K562 (cell line): Measurements from ENCODE around the gene CD52. TPM values are rescaled to one million over a fixed set of nuclear protein-coding genes. Genes with fewer than 3 reads are reported as not detected.

ENCODE experiments used
- ATAC-seq: fragments of 200-7000 bp; cut with Tn5 transposase; 3 replicates; pipeline ENCODE4 v1.9.1; 2020; ENCODE audit warnings: moderate library complexity
- BruUV-seq: library from RNA; stranded (reverse); fragments of 400-500 nt; replicated peaks from 2 replicates; lab custom pipeline; 2021; lab: Mats Ljungman, UMichigan
- CTCF ChIA-PET: fragments of 300-600 bp; formaldehyde crosslinking; extraction: SDS; loops from one replicate; lab custom pipeline; 2021; ENCODE audit warnings: low intra/inter-chr PET ratio; lab: Yijun Ruan, JAX
- POLR2A ChIA-PET: fragments of 300-600, 350-650 bp; sonication (Branson Sonifier 250); formaldehyde crosslinking; extraction: SDS; loops from one replicate; lab custom pipeline; 2021; ENCODE audit warnings: antibody characterized with exemption, inconsistent platforms; lab: Yijun Ruan, JAX
- DNase-seq, 4 experiments: peaks; one replicate each; pipeline versions ENCODE4 v3.0.0 to v3.0.0-alpha.2; 2011 to 2018; ENCODE audit warnings: low spot score in 3 of 4, mixed read lengths in 3 of 4; ENCODE audit errors: extremely low read depth in 1 of 4
- FAIRE-seq: peaks from 2 replicates; lab custom pipeline; 2011; peaks lifted over from hg19 to GRCh38; lab: Jason Lieb, UNC
- H2AFZ ChIP-seq: 2 replicates; pipeline ENCODE4 v1.6.0; 2011; ENCODE audit warnings: low read depth, low read length, control low read depth, inconsistent platforms
- H3K27ac ChIP-seq: fragments of 200-600 bp; 3 replicates; pipeline ENCODE4 v1.8.0; 2011; ENCODE audit warnings: low read depth, mild to moderate bottlenecking, control low read depth, inconsistent platforms, low read length, moderate library complexity, mixed read lengths; ENCODE audit errors: extremely low read depth
- H3K27me3 ChIP-seq, 2 experiments: fragments of 300-600 bp in 1 of 2; 2 replicates in 1 of 2; 3 replicates in 1 of 2; pipeline versions ENCODE4 v1.6.0 to v1.8.0; 2011; ENCODE audit warnings: inconsistent platforms in 2 of 2, low read length in 2 of 2, mild to moderate bottlenecking in 1 of 2, mixed read lengths in 1 of 2, moderate library complexity in 1 of 2; ENCODE audit not compliant: control insufficient read depth in 2 of 2, insufficient read depth in 2 of 2
- H3K36me3 ChIP-seq: fragments of 300-600 bp; 3 replicates; pipeline ENCODE4 v1.8.0; 2011; ENCODE audit warnings: mild to moderate bottlenecking, low read length, inconsistent platforms; ENCODE audit not compliant: control insufficient read depth, insufficient read depth
- H3K4me1 ChIP-seq, 2 experiments: fragments of 200-600 bp in 1 of 2; replicated peaks in 1 of 2; 2 replicates in 1 of 2; 3 replicates in 1 of 2; pipeline versions ENCODE4 v1.5.1 to v1.8.0; 2011; ENCODE audit warnings: inconsistent platforms in 2 of 2, low read length in 2 of 2, mild to moderate bottlenecking in 1 of 2, mixed read lengths in 1 of 2, moderate library complexity in 1 of 2; ENCODE audit not compliant: control insufficient read depth in 2 of 2, insufficient read depth in 2 of 2
- H3K4me2 ChIP-seq: 2 replicates; pipeline ENCODE4 v1.6.1; 2011; ENCODE audit warnings: low read length, control low read depth, inconsistent platforms, mixed read lengths; ENCODE audit not compliant: insufficient read depth
- H3K4me3 ChIP-seq: fragments of 200-600 bp; sonication (generic), shearing (Covaris generic); 2 replicates; pipeline ENCODE4 v1.5.1; 2016; ENCODE audit warnings: control low read depth, inconsistent platforms
- H3K79me2 ChIP-seq: fragments of 200-600 bp; 3 replicates; pipeline ENCODE4 v1.8.0; 2011; ENCODE audit warnings: low read length, inconsistent platforms; ENCODE audit not compliant: control insufficient read depth, insufficient read depth
- H3K9ac ChIP-seq, 2 experiments: 2 replicates each; pipeline versions ENCODE4 v1.6.0 to v1.6.1; 2011; ENCODE audit warnings: low read depth in 2 of 2, low read length in 2 of 2, control low read depth in 1 of 2, inconsistent platforms in 1 of 2, mild to moderate bottlenecking in 1 of 2, mixed read lengths in 1 of 2; ENCODE audit not compliant: insufficient read depth in 1 of 2
- H3K9me1 ChIP-seq: one replicate; pipeline ENCODE4 v1.6.0; 2011; ENCODE audit warnings: inconsistent platforms, mild to moderate bottlenecking, low read length, moderate library complexity; ENCODE audit not compliant: control insufficient read depth, insufficient read depth
- H3K9me3 ChIP-seq: replicated peaks from 2 replicates; pipeline ENCODE4 v1.5.1; 2011; ENCODE audit warnings: low read depth, low read length, inconsistent platforms; ENCODE audit not compliant: control insufficient read depth, insufficient read depth
- H4K20me1 ChIP-seq: replicated peaks from 2 replicates; pipeline ENCODE4 v1.6.1; 2011; ENCODE audit warnings: low read length, inconsistent platforms, mixed read lengths; ENCODE audit not compliant: control insufficient read depth, insufficient read depth
- BCOR ChIP-seq: fragments of 450-650 bp; IDR thresholded peaks from 2 replicates; pipeline ENCODE4 v1.6.1; 2016
- CTBP1 ChIP-seq: fragments of 450-650 bp; IDR thresholded peaks from 2 replicates; pipeline ENCODE4 v1.6.1; 2016; ENCODE audit warnings: borderline replicate concordance
- PML ChIP-seq: IDR thresholded peaks from 2 replicates; pipeline ENCODE4 v1.6.1; 2012; ENCODE audit warnings: low read length, inconsistent platforms
- RBBP5 ChIP-seq: fragments of 200-600 bp; sonication (generic); IDR thresholded peaks from 2 replicates; pipeline ENCODE4 v1.6.1; 2012; ENCODE audit warnings: borderline replicate concordance, mild to moderate bottlenecking, low read length, control low read depth, inconsistent platforms; ENCODE audit not compliant: insufficient read depth, poor library complexity, severe bottlenecking
- SIN3A ChIP-seq, 2 experiments: fragments of 150-350 bp in 1 of 2; IDR thresholded peaks; 2 replicates each; pipeline ENCODE4 v1.6.1; 2011 to 2016; ENCODE audit warnings: borderline replicate concordance in 2 of 2, low read depth in 2 of 2, low read length in 2 of 2, mild to moderate bottlenecking in 2 of 2, moderate library complexity in 2 of 2; ENCODE audit not compliant: control insufficient read depth in 1 of 2
- U2AF1 ChIP-seq: fragments of 200-400 bp; formaldehyde crosslinking; optimal IDR thresholded peaks from 2 replicates; pipeline ENCODE3; 2017; ENCODE audit warnings: mild to moderate bottlenecking, low read depth, low read length, moderate library complexity
- ZNF175 ChIP-seq: fragments of 200-800 bp; sonication (Bioruptor generic); IDR thresholded peaks from 2 replicates; pipeline ENCODE4 v1.6.1; 2016; ENCODE audit warnings: low read depth, mild to moderate bottlenecking, missing genetic modification characterization, missing compliant biosample characterization
- WGBS: fragments of 100-300 bp; shearing (Covaris generic); methylation state at CpG from one replicate; pipeline ENCODE4 v1.1.6; 2016; ENCODE audit warnings: low coverage, mixed read lengths; ENCODE audit not compliant: insufficient coverage; ENCODE audit errors: missing lambda C conversion rate; 5-methylcytosine and 5-hydroxymethylcytosine counted together
- in situ Hi-C: fragments of 300-500 bp; cut with MboI; formaldehyde crosslinking; loops from 4 replicates; pipeline ENCODE4 v1.15.0; 2018; ENCODE audit warnings: inconsistent platforms, mixed read lengths
- intact Hi-C: fragments of 100-400 bp; cut with micrococcal nuclease; formaldehyde crosslinking; loops from 2 replicates; pipeline ENCODE4 v1.14.2; 2022
- polyA plus RNA-seq, 8 experiments: library from polyadenylated mRNA; depleted of rRNA in 4 of 8; stranded (reverse) in 5 of 8; unstranded in 3 of 8; fragments of >200 nt; fragmentation: Nextera tagmentation in 2 of 8; fragmentation: Illumina TruSeq in 1 of 8; extraction: Ambion mirVana in 2 of 8; extraction: Trizol in 1 of 8; gene quantifications; 2 replicates each; pipeline versions ENCODE4 v1.2.1 to v1.2.3, GENCODE V29; 2011 to 2014; ENCODE audit warnings: inconsistent platforms in 1 of 8, missing spikeins in 1 of 8
- total RNA-seq, 7 experiments: library from RNA; depleted of rRNA in 6 of 7; stranded (reverse); fragments of >200 nt in 6 of 7; fragmentation: Illumina TruSeq in 2 of 7; extraction: Trizol in 2 of 7; gene quantifications; 2 replicates each; pipeline versions ENCODE4 v1.2.1 to v1.2.3, GENCODE V29; 2011 to 2021; ENCODE audit warnings: low replicate concordance in 1 of 7
- TF ChIP-seq, protein P1 (sequence below), 2 experiments: fragments of 450-650 bp in 1 of 2; sonication (generic) in 1 of 2; formaldehyde crosslinking in 1 of 2; IDR thresholded peaks; 2 replicates each; pipeline versions ENCODE4 v1.7.1 to v1.9.0; 2016 to 2022; ENCODE audit warnings: inconsistent platforms in 1 of 2, mild to moderate bottlenecking in 1 of 2, missing genetic modification reagents in 1 of 2

The CD52 gene
- total and polyA plus RNA-seq, 9 of the 15 experiments (the other 6 are each of a cell fraction or from before 2014, with no cell fraction given) = 34.9 to 488 (median 173) TPM

DNA sequence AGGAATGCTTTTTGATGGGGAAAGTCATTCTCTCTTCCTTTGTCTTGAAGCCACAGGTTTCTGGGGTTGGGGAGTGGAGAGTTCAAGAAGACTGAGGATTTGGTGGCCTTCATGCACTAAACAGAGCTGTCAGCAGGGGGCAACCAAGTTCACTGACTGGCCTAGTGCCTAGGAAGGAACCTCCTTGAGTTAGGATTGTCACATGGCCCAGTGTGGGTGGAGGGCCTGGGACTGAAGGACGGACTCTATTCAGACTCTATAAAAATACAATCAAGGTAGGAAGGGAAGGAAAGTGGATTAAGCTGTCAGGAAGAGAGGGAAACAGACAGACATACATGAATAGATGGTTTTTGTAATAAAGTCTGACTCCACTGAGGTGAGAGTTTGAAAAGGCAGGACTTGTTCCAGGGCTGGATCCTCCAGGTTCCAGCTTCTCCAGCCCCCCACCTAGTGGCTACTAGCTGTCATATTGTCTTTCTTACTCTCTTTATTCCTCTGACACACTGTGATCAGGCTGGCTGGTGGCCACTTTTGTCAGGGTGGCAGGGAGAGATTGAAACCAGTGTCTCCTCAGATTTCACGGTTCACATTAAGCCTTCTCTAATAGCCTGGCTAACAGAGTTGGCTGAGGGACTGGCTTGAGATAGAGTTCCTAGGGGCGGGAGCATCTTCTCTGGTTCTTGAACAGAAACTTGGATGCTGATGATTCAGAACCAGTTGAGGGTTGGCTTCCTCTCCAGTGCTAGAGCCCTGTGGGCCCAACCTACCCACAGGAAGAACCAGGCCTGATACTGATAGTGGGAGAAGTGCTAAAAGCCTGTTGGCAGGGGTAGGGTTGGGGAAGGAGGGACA lies 42.0 kb upstream of the CD52 start:
- Histone ChIP-seq H2AFZ (peak overlapping the region; percentile 27), H3K79me2 (peaks cover 15% of the 10 kb centered on the region; the same call in 2 of the 3 replicates), H3K36me3 (peaks cover 84% of the 10 kb centered on the region), H3K4me1 (peaks cover 42 to 58% of the 10 kb centered on the region in 2 experiments), H3K27ac (peak overlapping the region; percentile 81), H3K9me1 (peaks cover 5% of the 10 kb centered on the region), H3K9ac (peak overlapping the region; percentile 39 to 77; a peak in 3 of 4 replicates), H4K20me1 (peaks cover 4% of the 10 kb centered on the region; the same call in 1 of the 2 replicates), H3K9me3 (no peaks in the 10 kb centered on the region), H3K4me3 (no peak overlapping the region), H3K27me3 (no peaks in the 10 kb centered on the region), H3K4me2 (peak overlapping the region; percentile 30)
- ChIA-PET POLR2A (interaction anchor here (0.6 to 1.3 kb wide), 9 partner anchors 9 to 648 kb away, joined by 3 to 5 read pairs (median 4); partner anchors contain the start of gene CEP85), CTCF (interaction anchor here (0.5 to 3.2 kb wide), 10 partner anchors 9 to 602 kb away, joined by 3 to 31 read pairs (median 7); no protein-coding TSS in a partner anchor)
- BruUV-seq = no TSS peak
- FAIRE-seq (peak; percentile 96), DNase-seq (peak; percentile 84 to 95 (median 86)), ATAC-seq (peak; percentile 68)
- intact Hi-C loops = loop anchor here (1.0 kb wide), 3 partner anchors 45 to 115 kb away; partner anchors contain the start of gene CATSPER4
- 23% methylated on average over 3 of the region's 3 CpGs for WGBS
- in situ Hi-C loops = loop anchor here (5.0 kb wide), 1 partner anchor 116 kb away; no protein-coding TSS in a partner anchor
- TF ChIP-seq U2AF1 = no peak
- TF ChIP-seq BCOR = no peak
- peak; percentile 56; the same call in 1 of the 2 replicates for TF ChIP-seq CTBP1
- TF ChIP-seq, protein P1, sequence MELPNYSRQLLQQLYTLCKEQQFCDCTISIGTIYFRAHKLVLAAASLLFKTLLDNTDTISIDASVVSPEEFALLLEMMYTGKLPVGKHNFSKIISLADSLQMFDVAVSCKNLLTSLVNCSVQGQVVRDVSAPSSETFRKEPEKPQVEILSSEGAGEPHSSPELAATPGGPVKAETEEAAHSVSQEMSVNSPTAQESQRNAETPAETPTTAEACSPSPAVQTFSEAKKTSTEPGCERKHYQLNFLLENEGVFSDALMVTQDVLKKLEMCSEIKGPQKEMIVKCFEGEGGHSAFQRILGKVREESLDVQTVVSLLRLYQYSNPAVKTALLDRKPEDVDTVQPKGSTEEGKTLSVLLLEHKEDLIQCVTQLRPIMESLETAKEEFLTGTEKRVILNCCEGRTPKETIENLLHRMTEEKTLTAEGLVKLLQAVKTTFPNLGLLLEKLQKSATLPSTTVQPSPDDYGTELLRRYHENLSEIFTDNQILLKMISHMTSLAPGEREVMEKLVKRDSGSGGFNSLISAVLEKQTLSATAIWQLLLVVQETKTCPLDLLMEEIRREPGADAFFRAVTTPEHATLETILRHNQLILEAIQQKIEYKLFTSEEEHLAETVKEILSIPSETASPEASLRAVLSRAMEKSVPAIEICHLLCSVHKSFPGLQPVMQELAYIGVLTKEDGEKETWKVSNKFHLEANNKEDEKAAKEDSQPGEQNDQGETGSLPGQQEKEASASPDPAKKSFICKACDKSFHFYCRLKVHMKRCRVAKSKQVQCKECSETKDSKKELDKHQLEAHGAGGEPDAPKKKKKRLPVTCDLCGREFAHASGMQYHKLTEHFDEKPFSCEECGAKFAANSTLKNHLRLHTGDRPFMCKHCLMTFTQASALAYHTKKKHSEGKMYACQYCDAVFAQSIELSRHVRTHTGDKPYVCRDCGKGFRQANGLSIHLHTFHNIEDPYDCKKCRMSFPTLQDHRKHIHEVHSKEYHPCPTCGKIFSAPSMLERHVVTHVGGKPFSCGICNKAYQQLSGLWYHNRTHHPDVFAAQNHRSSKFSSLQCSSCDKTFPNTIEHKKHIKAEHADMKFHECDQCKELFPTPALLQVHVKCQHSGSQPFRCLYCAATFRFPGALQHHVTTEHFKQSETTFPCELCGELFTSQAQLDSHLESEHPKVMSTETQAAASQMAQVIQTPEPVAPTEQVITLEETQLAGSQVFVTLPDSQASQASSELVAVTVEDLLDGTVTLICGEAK (IDR thresholded peaks at IDR 0.05) = no peak
- TF ChIP-seq, protein P1 (CRISPR knock-in tag; IDR thresholded peaks at IDR 0.05) = no peak
- TF ChIP-seq SIN3A (IDR thresholded peaks at IDR 0.05; ENCODE audit: borderline replicate concordance in 2 of 2, control insufficient read depth in 1 of 2, low read depth in 2 of 2, low read length in 2 of 2) = peak; percentile 34 to 38; a peak in 1 of 4 replicates
- TF ChIP-seq PML = 0 out of 2 replicates have a peak, but pooled peaks have one; percentile 36
- TF ChIP-seq RBBP5 = no peak
- TF ChIP-seq ZNF175 (CRISPR knock-in tag) = peak; percentile 51; the same call in 1 of the 2 replicates
